GM18867 (cell line): ENCODE measurements around the gene COMP.

Source experiments
- ATAC-seq: cut with Tn5 transposase; IDR thresholded peaks from one replicate; pipeline ENCODE4 v1.9.1; 2021; ENCODE audit warnings: mild to moderate bottlenecking, moderate library complexity; ENCODE audit not compliant: unreplicated experiment

COMP gene

DNA sequence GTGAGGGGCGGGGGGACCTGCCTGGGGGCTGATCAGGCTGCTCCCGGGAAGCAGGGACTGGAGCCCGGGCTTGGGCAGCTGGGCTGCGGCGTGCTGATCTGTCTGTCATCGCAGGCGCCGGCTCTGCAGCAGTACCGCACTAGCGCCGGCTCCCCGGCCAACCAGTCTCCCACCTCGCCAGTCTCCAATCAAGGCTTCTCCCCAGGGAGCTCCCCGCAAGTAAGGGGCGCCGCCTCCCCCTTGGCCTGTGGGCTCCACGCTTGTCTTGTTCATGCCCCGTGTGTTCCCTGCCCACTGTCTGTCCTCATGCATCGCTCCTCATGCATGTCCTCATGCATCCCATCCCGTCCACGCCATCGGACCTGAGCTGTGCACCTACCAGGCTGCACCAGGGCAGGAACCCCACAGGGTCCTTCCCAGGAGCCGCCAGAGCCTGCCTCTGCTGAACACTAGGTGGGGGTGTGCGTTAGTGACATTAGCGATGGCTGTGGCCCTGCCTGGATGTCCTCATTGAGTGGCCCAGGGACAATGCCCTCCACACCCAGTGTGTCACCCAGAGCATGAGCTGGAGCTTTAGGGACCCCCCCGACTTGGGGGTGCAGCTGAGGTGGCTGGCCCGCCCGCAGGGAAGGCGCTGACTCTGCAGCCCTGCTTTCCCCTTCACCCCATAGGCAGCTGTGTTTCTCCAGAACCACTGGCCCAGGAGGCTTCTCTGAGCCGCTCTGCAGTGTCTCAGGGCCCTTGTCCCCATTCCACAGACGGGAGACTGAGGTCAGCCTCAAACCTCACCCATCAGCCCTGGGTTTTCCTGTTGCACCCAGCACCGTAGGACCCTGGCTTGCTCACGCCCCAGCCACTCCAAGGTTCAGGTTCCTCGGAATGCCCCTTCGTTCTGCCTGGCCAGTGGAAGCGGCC lies 19.5 kb downstream of the COMP start:
- ATAC-seq, result no peak

- ATAC-seq, result no peak
Observed at GRCh38 chr19:18770663-18771327, 20.3 kb downstream of the COMP start.

DNA sequence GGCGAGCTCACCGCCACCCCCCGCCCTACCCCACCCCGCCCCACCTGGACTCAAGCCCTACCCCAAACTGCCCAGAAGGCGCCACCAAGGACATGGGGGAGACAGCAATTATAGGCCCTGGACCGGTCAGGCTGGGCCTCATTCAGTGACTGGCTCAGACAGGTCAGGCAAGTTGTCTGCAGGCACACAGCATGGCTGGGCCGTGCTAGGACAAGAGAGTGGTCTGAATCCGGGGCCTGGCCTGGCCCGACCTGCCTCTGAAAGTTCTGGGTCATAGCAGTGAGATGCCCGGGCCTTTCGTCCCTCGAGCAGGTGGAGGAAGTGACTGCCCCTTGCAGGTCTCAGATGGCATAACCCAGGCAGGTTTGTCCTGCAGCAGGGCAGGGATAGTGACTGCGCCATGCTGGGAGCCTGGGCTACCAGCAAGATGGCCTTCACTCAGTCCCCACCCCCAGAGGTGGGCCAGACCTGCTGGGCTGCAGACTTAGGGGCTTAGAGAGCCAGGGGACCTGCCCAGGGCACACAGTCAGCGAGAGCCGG lies 21.0 kb downstream of the COMP start:
- no peak for ATAC-seq

GRCh38 chr19:18768997-18769891 lies 21.9 kb downstream of the COMP start:
- no peak for ATAC-seq

DNA sequence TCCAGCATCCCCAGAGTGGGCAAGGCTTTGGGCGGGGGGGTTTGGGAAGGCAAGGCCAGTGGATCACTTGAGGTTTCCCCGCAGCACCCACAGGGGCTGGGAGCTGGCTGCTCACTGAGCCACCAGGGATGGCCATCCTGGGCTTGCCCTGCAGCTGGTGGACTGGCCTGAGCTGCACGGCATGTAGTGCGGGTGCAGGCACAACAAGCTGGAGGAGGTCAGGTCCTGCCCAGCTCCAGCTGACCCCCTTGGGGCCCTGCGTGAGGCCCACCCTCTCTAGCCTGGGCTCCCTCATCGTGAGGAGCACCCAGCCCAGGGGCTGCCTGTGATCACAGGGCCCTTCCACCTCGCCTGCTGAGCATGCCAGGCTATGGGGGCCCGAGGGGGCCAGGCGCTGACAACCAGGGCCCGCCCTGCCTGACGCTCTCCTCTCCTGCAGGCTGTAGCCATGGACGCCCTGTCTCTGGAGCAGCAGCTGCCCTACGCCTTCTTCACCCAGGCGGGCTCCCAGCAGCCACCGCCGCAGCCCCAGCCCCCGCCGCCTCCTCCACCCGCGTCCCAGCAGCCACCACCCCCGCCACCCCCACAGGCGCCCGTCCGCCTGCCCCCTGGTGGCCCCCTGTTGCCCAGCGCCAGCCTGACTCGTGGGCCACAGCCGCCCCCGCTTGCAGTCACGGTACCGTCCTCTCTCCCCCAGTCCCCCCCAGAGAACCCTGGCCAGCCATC lies 22.9 kb downstream of the COMP start:
- no peak for ATAC-seq

- ATAC-seq, result no peak
Observed at GRCh38 chr19:18765224-18765623, 25.9 kb downstream of the COMP start.

DNA sequence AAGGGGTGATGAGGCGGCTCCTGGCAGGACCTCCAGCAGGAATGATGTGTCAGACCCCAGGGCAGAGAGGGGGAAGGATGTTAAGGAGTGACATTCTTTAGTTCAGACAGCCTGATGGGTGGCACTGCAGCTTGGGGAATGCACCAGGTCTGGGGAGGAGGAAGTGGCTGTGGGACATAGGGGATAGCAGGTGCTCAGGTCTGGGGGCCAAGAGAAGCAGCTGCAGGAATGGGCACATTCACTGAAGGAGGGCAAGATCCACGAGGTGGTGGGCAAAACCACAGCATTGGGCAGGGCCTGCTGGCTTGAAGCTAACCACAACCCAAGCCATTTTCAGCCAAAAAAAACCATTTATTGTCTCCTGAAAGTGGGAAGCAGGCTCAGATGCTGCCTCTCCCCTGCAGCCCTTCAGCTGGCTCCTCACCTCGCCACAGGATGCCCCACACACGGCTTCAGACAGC lies 26.5 kb downstream of the COMP start:
- no peak for ATAC-seq

GRCh38 chr19:18763674-18764590 lies 27.2 kb downstream of the COMP start:
- ATAC-seq, result no peak

- no peak for ATAC-seq
Observed at GRCh38 chr19:18762125-18763023, 28.7 kb downstream of the COMP start.

- no peak for ATAC-seq
Observed at GRCh38 chr19:18761531-18762110, 29.5 kb downstream of the COMP start.

GRCh38 chr19:18760440-18761383 lies 30.4 kb downstream of the COMP start:
- no peak for ATAC-seq

- ATAC-seq, result no peak
Observed at GRCh38 chr19:18759995-18760426, 31.1 kb downstream of the COMP start.

DNA sequence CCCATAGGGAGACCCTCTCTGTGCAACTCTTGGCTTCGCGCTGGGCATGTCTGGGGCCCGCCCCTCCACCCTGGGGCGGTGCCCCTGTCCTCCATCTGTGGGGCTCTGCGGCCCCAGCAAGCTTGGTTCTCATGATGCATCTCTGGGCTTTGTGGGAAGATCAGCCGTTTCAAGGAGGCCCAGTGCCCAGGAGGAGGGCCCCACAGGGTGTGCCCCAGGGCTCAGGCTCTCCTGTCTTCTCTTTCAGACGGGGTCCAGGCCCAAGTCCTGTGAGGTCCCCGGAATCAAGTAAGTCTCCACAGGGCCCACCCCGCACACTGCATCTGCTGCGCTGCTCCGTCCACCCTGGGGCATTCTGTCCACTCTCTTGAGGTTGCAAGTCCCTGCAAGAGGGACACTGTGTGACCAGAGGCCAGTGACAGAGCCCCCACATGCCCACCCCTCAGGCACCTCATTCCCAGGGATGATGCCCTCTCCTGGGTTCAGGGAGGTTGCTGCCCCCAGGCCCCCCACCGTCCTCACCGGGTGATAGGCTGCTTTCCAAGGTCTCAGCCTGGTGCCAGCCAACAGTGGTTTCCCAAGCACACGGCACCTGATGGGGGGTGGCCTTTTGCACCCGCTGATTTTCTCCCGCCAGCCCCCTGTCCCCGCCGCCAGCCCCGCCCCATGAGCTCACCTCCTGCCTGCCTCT lies 31.7 kb downstream of the COMP start:
- ATAC-seq, result no peak

DNA sequence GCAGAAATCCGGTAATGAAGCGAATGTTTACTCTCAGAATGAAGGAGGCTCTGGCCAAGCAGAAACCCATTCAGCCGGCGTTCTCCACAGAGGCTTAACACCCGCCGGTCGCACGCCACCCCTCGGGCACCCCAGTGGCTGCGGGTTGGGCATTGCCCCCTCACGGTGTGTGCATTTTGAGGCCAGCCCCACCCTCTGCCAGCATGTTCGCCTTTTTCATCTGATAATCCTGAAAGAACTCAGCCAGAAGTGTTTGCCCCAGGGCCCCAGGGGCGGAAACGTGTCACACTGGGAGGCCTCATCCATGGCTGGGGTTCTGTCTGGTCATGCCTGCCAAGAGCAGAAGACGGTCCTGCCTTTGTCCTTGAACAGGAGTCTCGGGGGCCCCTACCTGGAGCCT lies 34.2 kb downstream of the COMP start:
- no peak for ATAC-seq

- no peak for ATAC-seq
Observed at GRCh38 chr19:18754501-18754900, 36.6 kb downstream of the COMP start.

DNA sequence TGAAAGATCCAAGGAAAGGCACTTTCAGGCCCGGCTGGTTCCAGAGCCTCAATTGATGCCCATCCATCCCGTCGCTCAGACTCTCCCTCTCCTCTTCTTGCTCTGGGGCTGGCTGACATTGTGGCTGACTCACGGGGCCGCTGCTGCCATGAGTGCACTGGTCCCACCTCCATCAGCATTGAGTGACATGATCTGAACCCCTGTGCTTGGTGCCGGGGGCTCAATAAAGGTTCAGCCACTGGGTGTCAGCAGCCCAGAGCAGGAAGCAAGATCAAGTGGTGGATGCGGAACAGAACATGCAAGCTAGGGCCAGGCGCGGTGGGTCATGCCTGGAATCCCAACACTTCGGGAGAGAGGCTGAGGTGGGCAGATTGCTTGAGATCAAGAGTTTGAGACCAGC lies 39.5 kb downstream of the COMP start:
- ATAC-seq, result no peak
